Measurements from ENCODE around the gene TEX30. TPM values are rescaled to one million over a fixed set of nuclear protein-coding genes. Genes with fewer than 3 reads are reported as not detected.
"Not testable (repeated sequence)": the region's sequence is repeated elsewhere in the genome, so short reads cannot be mapped to it uniquely, and the experiment has no call there.

Gene TEX30
- total RNA-seq, 5 donors from 2014 or later (not counting 1 experiment from before 2014, with no cell fraction given): 5.5 to 8.6 (median 7.8) TPM

DNA sequence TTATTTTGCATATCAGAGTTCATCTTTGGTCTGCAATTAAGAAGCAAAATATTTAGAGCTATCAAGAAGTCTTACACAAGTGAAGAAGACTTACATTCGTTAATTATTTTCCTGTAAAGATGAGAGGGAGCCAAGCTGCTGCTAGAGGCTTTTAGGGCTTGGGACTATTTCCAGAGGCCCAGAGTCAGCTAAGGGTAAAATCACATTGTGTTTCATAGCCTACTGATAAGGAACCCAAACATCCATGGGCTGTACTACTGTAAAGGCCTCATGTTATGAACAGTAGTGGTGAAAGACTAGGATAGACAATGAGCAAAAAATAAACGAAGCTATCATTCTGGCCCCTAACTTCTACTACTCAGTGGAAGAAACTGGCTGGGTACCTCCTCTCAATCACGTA, 10.9 kb upstream of the TEX30 start:
- ChIA-PET POLR2A (no interaction called here), CTCF (interaction anchor here in 1 of 2 donors (0.5 to 0.7 kb wide), 2 partner anchors 10 to 44 kb away, joined by 3 to 4 read pairs; no protein-coding TSS in a partner anchor)
- Mint-ChIP-seq H3K36me3 (peaks cover 4% of the 10 kb centered on the region), H3K27me3 (no peaks in the 10 kb centered on the region), H3K4me3 (no peak overlapping the region), H3K27ac (no peak overlapping the region), H3K4me1 (peaks cover 5 to 15% (median 9%) of the 10 kb centered on the region in 3 donors), H3K9me3 (peaks cover 0 to 4% (median 0%) of the 10 kb centered on the region in 3 donors)
- Histone ChIP-seq H3K4me1 (ENCODE audit: control insufficient read depth in 1 of 2, extremely low read depth in 1 of 2, insufficient read depth in 2 of 2, low read length in 2 of 2) (peaks cover 3 to 6% of the 10 kb centered on the region in 2 experiments), H3K27me3 (replicated peaks in 1 of 2; ENCODE audit: control insufficient read depth in 2 of 2, extremely low read depth in 1 of 2, insufficient read depth in 2 of 2, low read length in 1 of 2) (no peaks in the 10 kb centered on the region), H3K36me3 (ENCODE audit: control insufficient read depth in 2 of 2, extremely low read depth in 1 of 2, insufficient read depth in 1 of 2, low read length in 1 of 2) (no peaks in the 10 kb centered on the region), H3K4me3 (ENCODE audit: control insufficient read depth in 1 of 2, extremely low read depth in 1 of 2, low read length in 1 of 2) (no peak overlapping the region), H3K27ac (ENCODE audit: low read length) (no peak overlapping the region), H3K9me3 (no peaks in the 10 kb centered on the region)
- 100% methylated on average over 1 of the region's 3 CpGs for WGBS (ENCODE audit: insufficient coverage)
- ATAC-seq (replicated peaks in 1 of 4) (no peak), DNase-seq (no peak)

DNA sequence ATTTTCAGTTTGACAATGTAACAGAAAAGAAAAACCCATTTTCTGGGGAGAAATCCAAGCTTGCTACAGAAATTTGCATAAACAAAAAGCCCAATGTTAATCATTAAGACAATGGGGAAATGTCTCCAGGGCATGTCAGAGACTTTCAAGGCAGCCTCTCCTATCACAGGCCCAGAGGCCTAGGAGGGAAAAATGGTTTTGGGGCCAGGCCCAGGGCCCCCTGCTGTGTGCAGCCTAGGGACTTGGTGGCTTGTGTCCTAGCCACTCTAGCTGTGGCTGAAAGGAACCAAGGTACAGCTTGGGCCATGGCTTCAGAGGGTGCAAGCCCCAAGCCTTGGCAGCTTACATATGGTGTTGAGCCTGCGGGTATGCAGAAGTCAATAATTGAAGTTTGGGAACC, 8.0 kb upstream of the TEX30 start:
- POLR2A ChIA-PET: no interaction called here
- H3K4me1 ChIP-seq (ENCODE audit: control insufficient read depth in 1 of 2, extremely low read depth in 1 of 2, insufficient read depth in 2 of 2, low read length in 2 of 2): peaks cover 13% of the 10 kb centered on the region in 2 experiments
- CTCF ChIA-PET: no interaction called here
- Mint-ChIP-seq H3K9me3 (peaks cover 0 to 4% (median 0%) of the 10 kb centered on the region in 3 donors), H3K36me3 (peaks cover 2% of the 10 kb centered on the region), H3K4me3 (no peak overlapping the region), H3K27ac (no peak overlapping the region), H3K4me1 (peaks cover 14 to 28% (median 21%) of the 10 kb centered on the region in 3 donors), H3K27me3 (no peaks in the 10 kb centered on the region)
- no peak for ATAC-seq (replicated peaks in 1 of 4)
- H3K9me3 ChIP-seq: no peaks in the 10 kb centered on the region
- 100% methylated on average over 1 of the region's 1 CpG for WGBS (ENCODE audit: insufficient coverage)
- DNase-seq: no peak
- no peaks in the 10 kb centered on the region for H3K27me3 ChIP-seq (replicated peaks in 1 of 2; ENCODE audit: control insufficient read depth in 2 of 2, extremely low read depth in 1 of 2, insufficient read depth in 2 of 2, low read length in 1 of 2)
- H3K27ac ChIP-seq (ENCODE audit: low read length): no peak overlapping the region
- no peaks in the 10 kb centered on the region for H3K36me3 ChIP-seq (ENCODE audit: control insufficient read depth in 2 of 2, extremely low read depth in 1 of 2, insufficient read depth in 1 of 2, low read length in 1 of 2)
- no peak overlapping the region for H3K4me3 ChIP-seq (ENCODE audit: control insufficient read depth in 1 of 2, extremely low read depth in 1 of 2, low read length in 1 of 2)

DNA sequence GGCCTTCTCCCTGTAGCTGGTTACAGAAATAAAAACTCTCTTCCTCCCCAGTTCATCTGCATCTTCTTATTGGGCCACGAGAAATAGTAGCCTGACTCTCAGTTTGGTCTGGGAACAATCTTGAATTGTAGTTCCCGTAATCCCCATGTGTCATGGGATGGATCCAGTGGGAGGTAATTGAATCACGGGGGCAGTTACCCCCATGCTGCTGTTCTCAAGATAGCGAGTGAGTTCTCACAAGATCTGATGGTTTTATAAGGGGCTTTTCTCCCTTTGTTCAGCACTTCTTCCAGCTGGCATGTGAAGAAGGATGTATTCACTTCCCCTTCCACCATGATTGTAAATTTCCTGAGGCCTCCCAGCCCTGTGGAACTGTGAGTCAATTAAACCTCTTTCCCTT, 7.1 kb upstream of the TEX30 start:
- not testable (repeated sequence) for H3K4me3 ChIP-seq (ENCODE audit: control insufficient read depth in 1 of 2, extremely low read depth in 1 of 2, low read length in 1 of 2); H3K27me3 ChIP-seq (replicated peaks in 1 of 2; ENCODE audit: control insufficient read depth in 2 of 2, extremely low read depth in 1 of 2, insufficient read depth in 2 of 2, low read length in 1 of 2); H3K9me3 ChIP-seq; H3K4me3 Mint-ChIP-seq; H3K36me3 Mint-ChIP-seq; ATAC-seq (replicated peaks in 1 of 4); H3K27ac ChIP-seq (ENCODE audit: low read length); H3K9me3 Mint-ChIP-seq; H3K27me3 Mint-ChIP-seq; DNase-seq; H3K36me3 ChIP-seq (ENCODE audit: control insufficient read depth in 2 of 2, extremely low read depth in 1 of 2, insufficient read depth in 1 of 2, low read length in 1 of 2)
- H3K27ac Mint-ChIP-seq: peak overlapping the region in 1 of 2 donors; percentile 58
- peaks cover 13% of the 10 kb centered on the region in 2 experiments for H3K4me1 ChIP-seq (ENCODE audit: control insufficient read depth in 1 of 2, extremely low read depth in 1 of 2, insufficient read depth in 2 of 2, low read length in 2 of 2)
- POLR2A ChIA-PET: interaction anchor here in 1 of 2 donors (0.6 kb wide), 1 partner anchor 140 kb away, joined by 3 read pairs; no protein-coding TSS in a partner anchor
- H3K4me1 Mint-ChIP-seq: peaks cover 14 to 28% (median 21%) of the 10 kb centered on the region in 3 donors
- WGBS (ENCODE audit: insufficient coverage): no CpG with 5 or more reads among the region's 4 CpGs
- CTCF ChIA-PET: interaction anchor here in 1 of 2 donors (0.9 kb wide), 1 partner anchor 14 kb away, joined by 3 read pairs; no protein-coding TSS in a partner anchor

DNA sequence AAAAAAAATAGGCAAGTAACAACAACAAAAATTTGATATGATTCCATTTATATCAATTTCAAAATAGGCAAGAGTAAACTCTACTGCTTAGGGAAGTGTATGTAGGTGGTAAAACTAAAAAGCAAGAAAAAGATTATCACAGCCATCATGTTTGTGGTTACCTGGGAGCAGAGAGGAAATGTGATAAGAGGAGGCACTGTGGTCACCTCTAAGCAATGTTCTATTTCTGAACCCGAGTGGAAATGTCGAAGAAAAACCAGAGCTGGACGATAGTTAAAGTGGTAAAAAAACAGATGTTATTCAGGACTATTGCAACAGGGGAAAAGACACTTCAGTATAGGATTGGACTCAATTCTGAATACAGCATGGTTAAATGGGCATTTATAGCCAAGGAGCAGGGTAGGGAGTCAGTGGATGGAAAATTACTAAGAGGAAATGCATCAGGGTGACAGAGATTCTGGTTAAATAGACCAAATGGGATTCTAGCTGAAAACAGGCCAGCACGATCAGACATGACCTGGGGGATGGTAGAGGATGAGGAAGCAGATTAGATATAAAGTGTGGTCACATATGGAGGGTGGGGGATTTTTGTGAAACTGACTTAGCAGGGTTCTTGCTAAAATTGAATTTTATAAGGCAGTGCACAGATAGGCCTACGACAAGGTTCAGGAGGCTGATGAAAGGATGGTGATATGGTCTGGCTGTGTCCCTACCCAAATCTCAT, 6.0 kb upstream of the TEX30 start:
- H3K27me3 Mint-ChIP-seq: no peaks in the 10 kb centered on the region
- Histone ChIP-seq H3K4me1 (ENCODE audit: control insufficient read depth in 1 of 2, extremely low read depth in 1 of 2, insufficient read depth in 2 of 2, low read length in 2 of 2) (peaks cover 13% of the 10 kb centered on the region in 2 experiments), H3K36me3 (ENCODE audit: control insufficient read depth in 2 of 2, extremely low read depth in 1 of 2, insufficient read depth in 1 of 2, low read length in 1 of 2) (no peaks in the 10 kb centered on the region), H3K9me3 (no peaks in the 10 kb centered on the region), H3K27me3 (replicated peaks in 1 of 2; ENCODE audit: control insufficient read depth in 2 of 2, extremely low read depth in 1 of 2, insufficient read depth in 2 of 2, low read length in 1 of 2) (no peaks in the 10 kb centered on the region), H3K4me3 (ENCODE audit: control insufficient read depth in 1 of 2, extremely low read depth in 1 of 2, low read length in 1 of 2) (no peak overlapping the region), H3K27ac (ENCODE audit: low read length) (peak overlapping the region; percentile 75)
- H3K4me3 Mint-ChIP-seq: peak overlapping the region in 2 of 3 donors; percentile 19 to 46
- CTCF ChIA-PET: no interaction called here
- peaks cover 0 to 4% (median 0%) of the 10 kb centered on the region in 3 donors for H3K9me3 Mint-ChIP-seq
- 0% methylated on average over 4 of the region's 5 CpGs for WGBS (ENCODE audit: insufficient coverage)
- no peaks in the 10 kb centered on the region for H3K36me3 Mint-ChIP-seq
- POLR2A ChIA-PET: no interaction called here
- ATAC-seq (replicated peaks in 1 of 4): peak; percentile 61 to 83 (median 81)
- peak in 7 of 35 experiments; percentile 10 to 54 (median 16) for DNase-seq
- peaks cover 16 to 33% (median 23%) of the 10 kb centered on the region in 3 donors for H3K4me1 Mint-ChIP-seq
- peak overlapping the region; percentile 84 to 89 for H3K27ac Mint-ChIP-seq

DNA sequence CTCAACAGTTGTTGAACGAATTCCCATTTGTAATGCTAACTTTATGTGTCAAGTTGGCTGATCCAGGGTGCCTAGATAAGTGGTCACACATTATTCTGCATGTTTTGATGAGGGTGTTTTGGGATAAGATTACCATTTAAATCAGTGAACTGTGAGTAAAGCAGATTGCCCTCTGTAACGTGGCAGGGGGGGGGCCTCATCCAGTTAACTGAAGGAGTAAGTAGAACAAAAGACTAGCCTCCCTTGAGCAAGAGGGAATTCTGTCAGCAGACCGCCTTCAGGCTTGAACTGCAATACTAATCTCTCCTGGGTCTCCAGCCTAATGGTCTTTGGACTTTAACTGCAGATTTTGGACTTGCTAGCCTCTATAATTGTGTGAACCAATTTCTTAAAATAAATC, 4.2 kb upstream of the TEX30 start:
- Mint-ChIP-seq H3K4me3 (no peak overlapping the region), H3K9me3 (peaks cover 0 to 4% (median 0%) of the 10 kb centered on the region in 3 donors), H3K27me3 (no peaks in the 10 kb centered on the region), H3K27ac (no peak overlapping the region), H3K36me3 (no peaks in the 10 kb centered on the region), H3K4me1 (peaks cover 23 to 44% (median 35%) of the 10 kb centered on the region in 3 donors)
- 100% methylated on average over 2 of the region's 3 CpGs for WGBS (ENCODE audit: insufficient coverage)
- no peak overlapping the region for H3K4me3 ChIP-seq (ENCODE audit: control insufficient read depth in 1 of 2, extremely low read depth in 1 of 2, low read length in 1 of 2)
- no peaks in the 10 kb centered on the region for H3K36me3 ChIP-seq (ENCODE audit: control insufficient read depth in 2 of 2, extremely low read depth in 1 of 2, insufficient read depth in 1 of 2, low read length in 1 of 2)
- ATAC-seq (replicated peaks in 1 of 4): no peak
- no peaks in the 10 kb centered on the region for H3K9me3 ChIP-seq
- no peak for DNase-seq
- ChIA-PET POLR2A (no interaction called here), CTCF (interaction anchor here in 1 of 2 donors (0.6 kb wide), 1 partner anchor 18 kb away, joined by 4 read pairs; no protein-coding TSS in a partner anchor)
- H3K27me3 ChIP-seq (replicated peaks in 1 of 2; ENCODE audit: control insufficient read depth in 2 of 2, extremely low read depth in 1 of 2, insufficient read depth in 2 of 2, low read length in 1 of 2): no peaks in the 10 kb centered on the region
- no peak overlapping the region for H3K27ac ChIP-seq (ENCODE audit: low read length)
- H3K4me1 ChIP-seq (ENCODE audit: control insufficient read depth in 1 of 2, extremely low read depth in 1 of 2, insufficient read depth in 2 of 2, low read length in 2 of 2): peaks cover 13 to 24% of the 10 kb centered on the region in 2 experiments

DNA sequence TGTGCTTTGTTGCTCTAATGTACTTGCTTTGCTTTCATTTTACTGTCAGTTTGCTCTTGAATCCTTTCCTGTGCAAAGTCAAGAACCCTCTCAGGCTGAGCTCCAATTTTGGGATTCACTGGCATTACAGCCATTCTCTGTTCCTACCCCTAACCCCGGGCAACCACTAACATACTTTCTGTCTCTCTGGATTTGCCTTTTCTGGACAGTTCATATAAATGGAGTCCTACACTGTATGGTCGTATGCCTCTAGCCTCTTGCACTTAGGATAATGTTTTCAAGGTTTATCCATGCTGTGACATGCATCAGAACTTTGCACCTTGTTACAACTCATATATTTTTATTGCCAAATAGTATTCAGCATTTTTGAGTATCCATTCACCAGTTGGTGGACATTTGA, 2.7 kb upstream of the TEX30 start:
- ChIA-PET POLR2A (interaction anchor here in 1 of 2 donors (1.0 kb wide), 1 partner anchor 62 kb away, joined by 3 read pairs; no protein-coding TSS in a partner anchor), CTCF (no interaction called here)
- peaks cover 32 to 57% (median 48%) of the 10 kb centered on the region in 3 donors for H3K4me1 Mint-ChIP-seq
- Histone ChIP-seq H3K9me3 (no peaks in the 10 kb centered on the region), H3K4me3 (ENCODE audit: control insufficient read depth in 1 of 2, extremely low read depth in 1 of 2, low read length in 1 of 2) (no peak overlapping the region), H3K27me3 (replicated peaks in 1 of 2; ENCODE audit: control insufficient read depth in 2 of 2, extremely low read depth in 1 of 2, insufficient read depth in 2 of 2, low read length in 1 of 2) (no peaks in the 10 kb centered on the region), H3K27ac (ENCODE audit: low read length) (no peak overlapping the region), H3K36me3 (ENCODE audit: control insufficient read depth in 2 of 2, extremely low read depth in 1 of 2, insufficient read depth in 1 of 2, low read length in 1 of 2) (no peaks in the 10 kb centered on the region), H3K4me1 (ENCODE audit: control insufficient read depth in 1 of 2, extremely low read depth in 1 of 2, insufficient read depth in 2 of 2, low read length in 2 of 2) (peaks cover 13 to 32% of the 10 kb centered on the region in 2 experiments)
- no peaks in the 10 kb centered on the region for H3K27me3 Mint-ChIP-seq
- no peak overlapping the region for H3K4me3 Mint-ChIP-seq
- DNase-seq (no peak), ATAC-seq (replicated peaks in 1 of 4) (no peak)
- peaks cover 0 to 3% (median 0%) of the 10 kb centered on the region in 3 donors for H3K9me3 Mint-ChIP-seq
- no peak overlapping the region for H3K27ac Mint-ChIP-seq
- no peaks in the 10 kb centered on the region for H3K36me3 Mint-ChIP-seq
- 100% methylated on average over 1 of the region's 2 CpGs for WGBS (ENCODE audit: insufficient coverage)

Data from T-cell (primary cell).